Nephron (organoid): ENCODE measurements around the gene WDR54.

Experiments used
- H3K27ac Mint-ChIP-seq, 3 experiments: 2 replicates each; pipeline ENCODE4 v1.8.0; 2020; ENCODE audit warnings: mixed read lengths in 3 of 3, mild to moderate bottlenecking in 2 of 3, moderate library complexity in 1 of 3
- H3K27me3 Mint-ChIP-seq: 2 replicates; pipeline ENCODE4 v1.8.0; 2021; ENCODE audit warnings: low read depth, mild to moderate bottlenecking, moderate library complexity, mixed read lengths
- H3K36me3 Mint-ChIP-seq: 2 replicates; pipeline ENCODE4 v1.8.0; 2020; ENCODE audit warnings: low read depth, mixed read lengths
- H3K4me1 Mint-ChIP-seq: 2 replicates; pipeline ENCODE4 v1.8.0; 2020; ENCODE audit warnings: mixed read lengths
- H3K4me3 Mint-ChIP-seq, 3 experiments: 2 replicates each; pipeline ENCODE4 v1.8.0; 2020; ENCODE audit warnings: mild to moderate bottlenecking in 3 of 3, mixed read lengths in 3 of 3, moderate library complexity in 2 of 3
- H3K9me3 Mint-ChIP-seq: 2 replicates; pipeline ENCODE4 v1.8.0; 2020; ENCODE audit warnings: mixed read lengths
- CTCF ChIP-seq, 3 experiments: fragments of 200-600 bp; sonication (generic); IDR thresholded peaks; one replicate each; pipeline ENCODE4 v1.5.0; 2021; ENCODE audit warnings: antibody characterized with exemption in 3 of 3; ENCODE audit not compliant: unreplicated experiment in 3 of 3

WDR54 gene

GRCh38 chr2:74421221-74421870 lies at the start of gene WDR54, which contains the start of gene C2orf81:
Gene WDR54, plus strand, starts transcription at chr2:74421730. Its CDS starts 424 bp downstream, at chr2:74422154.
Gene C2orf81, minus strand, starts transcription at chr2:74421619. Its CDS starts 59 bp downstream, at chr2:74421560.
- H3K36me3 Mint-ChIP-seq, result peaks cover 13% of the 10 kb centered on the region
- H3K27me3 Mint-ChIP-seq, result no peaks in the 10 kb centered on the region
- peaks cover 14% of the 10 kb centered on the region for H3K4me1 Mint-ChIP-seq
- no peaks in the 10 kb centered on the region for H3K9me3 Mint-ChIP-seq
- no peak for TF ChIP-seq CTCF (IDR thresholded peaks at IDR 0.05; ENCODE audit: unreplicated experiment in 3 of 3)
- peak within 1 kb of the TSS; percentile 30 to 74 (median 38) for H3K27ac Mint-ChIP-seq
- H3K4me3 Mint-ChIP-seq, result peak within 1 kb of the TSS; percentile 97 to 98 (median 98)

GRCh38 chr2:74372674-74373073 lies 48.9 kb upstream of the WDR54 start:
- peak overlapping the region in 1 of 3 experiments; percentile 64 for H3K27ac Mint-ChIP-seq
- peaks cover 28% of the 10 kb centered on the region for H3K4me1 Mint-ChIP-seq
- H3K9me3 Mint-ChIP-seq, result no peaks in the 10 kb centered on the region
- peaks cover 3% of the 10 kb centered on the region for H3K27me3 Mint-ChIP-seq
- H3K36me3 Mint-ChIP-seq, result peaks cover 62% of the 10 kb centered on the region
- peak overlapping the region; percentile 5 to 70 (median 48) for H3K4me3 Mint-ChIP-seq
- TF ChIP-seq CTCF (IDR thresholded peaks at IDR 0.05; ENCODE audit: unreplicated experiment in 3 of 3), result no peak

GRCh38 chr2:74373221-74373676 lies 48.3 kb upstream of the WDR54 start:
- H3K36me3 Mint-ChIP-seq, result peaks cover 61% of the 10 kb centered on the region
- H3K9me3 Mint-ChIP-seq, result no peaks in the 10 kb centered on the region
- H3K27me3 Mint-ChIP-seq, result peaks cover 3% of the 10 kb centered on the region
- TF ChIP-seq CTCF (IDR thresholded peaks at IDR 0.05; ENCODE audit: unreplicated experiment in 3 of 3), result no peak
- H3K4me1 Mint-ChIP-seq, result peaks cover 28% of the 10 kb centered on the region
- peak overlapping the region; percentile 29 to 70 (median 57) for H3K4me3 Mint-ChIP-seq
- peak overlapping the region in 2 of 3 experiments; percentile 38 to 64 for H3K27ac Mint-ChIP-seq

- TF ChIP-seq CTCF (IDR thresholded peaks at IDR 0.05; ENCODE audit: unreplicated experiment in 3 of 3), result no peak
- Mint-ChIP-seq H3K27me3 (peaks cover 3% of the 10 kb centered on the region), H3K36me3 (peaks cover 54% of the 10 kb centered on the region), H3K4me1 (peaks cover 28% of the 10 kb centered on the region), H3K4me3 (peak overlapping the region; percentile 80 to 83 (median 81)), H3K9me3 (no peaks in the 10 kb centered on the region), H3K27ac (peak overlapping the region; percentile 51 to 68 (median 65))
These were observed 47.5 kb upstream of the WDR54 start for GRCh38 chr2:74373985-74374384.

GRCh38 chr2:74374509-74375205 lies 46.9 kb upstream of the WDR54 start:
- Mint-ChIP-seq H3K36me3 (peaks cover 47% of the 10 kb centered on the region), H3K4me3 (peak overlapping the region; percentile 80 to 83 (median 81)), H3K27me3 (peaks cover 3% of the 10 kb centered on the region), H3K9me3 (no peaks in the 10 kb centered on the region), H3K4me1 (peaks cover 28% of the 10 kb centered on the region), H3K27ac (peak overlapping the region; percentile 51 to 68 (median 65))
- TF ChIP-seq CTCF (IDR thresholded peaks at IDR 0.05; ENCODE audit: unreplicated experiment in 3 of 3), result no peak
